Measurements from ENCODE around the gene BORCS5. TPM values are rescaled to one million over a fixed set of nuclear protein-coding genes. Genes with fewer than 3 reads are reported as not detected.

Gene BORCS5
- total RNA-seq, 1 donor from 2014 or later, result 13.3 TPM

DNA sequence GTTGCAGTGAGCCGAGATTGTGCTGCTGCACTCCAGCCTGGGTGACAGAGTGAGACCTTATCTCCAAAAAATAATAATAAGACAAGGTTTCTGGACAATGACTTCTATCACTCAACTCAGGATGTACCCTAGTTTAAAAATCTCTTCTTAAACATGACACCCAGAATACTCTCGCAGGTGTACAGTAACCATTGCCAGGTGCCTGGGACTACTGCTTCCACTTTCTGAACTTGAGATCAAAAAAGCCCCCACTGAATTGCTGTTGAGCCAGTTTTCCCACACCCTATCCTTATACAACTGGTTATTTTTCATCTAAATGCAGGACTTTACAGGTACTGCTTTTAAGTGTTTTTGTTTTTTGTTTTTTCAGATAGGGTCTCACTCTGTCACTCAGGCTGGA lies 36.3 kb downstream of the BORCS5 start:
- no peak overlapping the region for H3K9ac ChIP-seq
- no peaks in the 10 kb centered on the region for H3K4me1 ChIP-seq
- no peaks in the 10 kb centered on the region for H4K20me1 ChIP-seq (ENCODE audit: low read depth)
- Mint-ChIP-seq H3K27me3 (ENCODE audit: insufficient read depth, low read depth) (peaks cover 2% of the 10 kb centered on the region), H3K27ac (no peak overlapping the region), H3K36me3 (peaks cover 2% of the 10 kb centered on the region), H3K4me3 (no peak overlapping the region), H3K4me1 (peaks cover 3% of the 10 kb centered on the region), H3K9me3 (no peaks in the 10 kb centered on the region)
- H3K27me3 ChIP-seq, result no peaks in the 10 kb centered on the region
- H3F3A ChIP-seq (ENCODE audit: low read depth), result no peaks in the 10 kb centered on the region
- H3K4me3 ChIP-seq, result no peak overlapping the region
- no peaks in the 10 kb centered on the region for H3K36me3 ChIP-seq
- H3K27ac ChIP-seq, result no peak overlapping the region
- no peak overlapping the region for H2AFZ ChIP-seq (replicated peaks)
- no peak overlapping the region for H3K4me2 ChIP-seq
- DNase-seq (ENCODE audit: low spot score), result no peak
- no peaks in the 10 kb centered on the region for H3K9me3 ChIP-seq (ENCODE audit: low read depth)
- H3K79me2 ChIP-seq (ENCODE audit: low read depth), result no peaks in the 10 kb centered on the region
- TF ChIP-seq, protein P1, sequence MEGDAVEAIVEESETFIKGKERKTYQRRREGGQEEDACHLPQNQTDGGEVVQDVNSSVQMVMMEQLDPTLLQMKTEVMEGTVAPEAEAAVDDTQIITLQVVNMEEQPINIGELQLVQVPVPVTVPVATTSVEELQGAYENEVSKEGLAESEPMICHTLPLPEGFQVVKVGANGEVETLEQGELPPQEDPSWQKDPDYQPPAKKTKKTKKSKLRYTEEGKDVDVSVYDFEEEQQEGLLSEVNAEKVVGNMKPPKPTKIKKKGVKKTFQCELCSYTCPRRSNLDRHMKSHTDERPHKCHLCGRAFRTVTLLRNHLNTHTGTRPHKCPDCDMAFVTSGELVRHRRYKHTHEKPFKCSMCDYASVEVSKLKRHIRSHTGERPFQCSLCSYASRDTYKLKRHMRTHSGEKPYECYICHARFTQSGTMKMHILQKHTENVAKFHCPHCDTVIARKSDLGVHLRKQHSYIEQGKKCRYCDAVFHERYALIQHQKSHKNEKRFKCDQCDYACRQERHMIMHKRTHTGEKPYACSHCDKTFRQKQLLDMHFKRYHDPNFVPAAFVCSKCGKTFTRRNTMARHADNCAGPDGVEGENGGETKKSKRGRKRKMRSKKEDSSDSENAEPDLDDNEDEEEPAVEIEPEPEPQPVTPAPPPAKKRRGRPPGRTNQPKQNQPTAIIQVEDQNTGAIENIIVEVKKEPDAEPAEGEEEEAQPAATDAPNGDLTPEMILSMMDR (IDR thresholded peaks at IDR 0.05), result no peak
- no peak for TF ChIP-seq EZH2 (IDR thresholded peaks at IDR 0.05)
- TF ChIP-seq EZH2phosphoT487 (IDR thresholded peaks at IDR 0.05), result no peak

DNA sequence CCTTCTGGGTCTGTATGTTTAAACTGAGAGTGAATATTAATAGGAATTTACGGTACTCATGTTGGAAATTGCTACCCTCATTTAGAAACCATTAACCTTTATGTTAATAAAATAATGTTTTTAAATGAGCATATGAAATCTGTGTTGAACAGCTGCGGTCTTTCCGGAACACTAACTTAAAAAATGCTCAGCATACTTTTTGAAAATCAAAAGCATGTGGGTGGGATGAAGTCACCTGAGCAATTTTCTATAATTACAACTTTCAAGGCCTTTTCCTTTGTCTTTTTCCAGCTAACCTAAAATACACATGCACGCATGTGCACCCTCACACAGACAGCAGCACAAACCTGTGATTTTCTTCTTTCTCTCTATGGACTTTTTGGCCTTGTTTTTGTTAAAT lies 39.8 kb downstream of the BORCS5 start:
- Mint-ChIP-seq H3K4me1 (peaks cover 8% of the 10 kb centered on the region), H3K27ac (no peak overlapping the region), H3K27me3 (ENCODE audit: insufficient read depth, low read depth) (no peaks in the 10 kb centered on the region), H3K36me3 (no peaks in the 10 kb centered on the region), H3K9me3 (no peaks in the 10 kb centered on the region), H3K4me3 (no peak overlapping the region)
- Histone ChIP-seq H3K4me2 (no peak overlapping the region), H3K9ac (no peak overlapping the region), H3F3A (ENCODE audit: low read depth) (no peaks in the 10 kb centered on the region), H3K36me3 (no peaks in the 10 kb centered on the region), H4K20me1 (ENCODE audit: low read depth) (no peaks in the 10 kb centered on the region), H3K4me3 (no peak overlapping the region), H3K9me3 (ENCODE audit: low read depth) (no peaks in the 10 kb centered on the region), H3K27me3 (no peaks in the 10 kb centered on the region), H2AFZ (replicated peaks) (no peak overlapping the region), H3K79me2 (ENCODE audit: low read depth) (no peaks in the 10 kb centered on the region), H3K27ac (no peak overlapping the region), H3K4me1 (peaks cover 9% of the 10 kb centered on the region)
- TF ChIP-seq EZH2 (IDR thresholded peaks at IDR 0.05) (no peak), EZH2phosphoT487 (IDR thresholded peaks at IDR 0.05) (no peak)
- TF ChIP-seq, protein P1 (IDR thresholded peaks at IDR 0.05), result no peak
- no peak for DNase-seq (ENCODE audit: low spot score)

DNA sequence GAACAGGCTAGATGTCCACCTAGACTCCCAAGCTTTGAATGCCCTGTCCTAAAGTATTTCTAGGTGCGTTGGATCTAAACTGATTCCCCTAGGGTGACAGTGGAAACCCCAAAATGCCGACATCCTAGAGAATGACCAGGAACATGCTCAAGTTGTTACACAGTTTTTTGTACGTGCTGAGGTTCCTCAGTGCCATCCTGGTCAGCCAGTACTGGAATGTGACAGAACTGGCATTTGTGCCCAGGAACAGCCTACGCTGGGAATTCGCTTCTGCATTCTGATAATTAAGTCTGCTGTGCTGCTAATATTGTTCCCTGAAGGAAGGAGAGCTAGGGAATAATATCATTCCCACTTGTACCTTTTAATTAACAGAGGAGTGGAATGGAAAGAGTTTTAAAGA lies 40.3 kb downstream of the BORCS5 start:
- H3K79me2 ChIP-seq (ENCODE audit: low read depth), result no peaks in the 10 kb centered on the region
- H3K4me2 ChIP-seq, result no peak overlapping the region
- peaks cover 9% of the 10 kb centered on the region for H3K4me1 ChIP-seq
- H3K27me3 Mint-ChIP-seq (ENCODE audit: insufficient read depth, low read depth), result no peaks in the 10 kb centered on the region
- no peak overlapping the region for H3K4me3 ChIP-seq
- H3K27ac Mint-ChIP-seq, result no peak overlapping the region
- H3K27ac ChIP-seq, result no peak overlapping the region
- H3F3A ChIP-seq (ENCODE audit: low read depth), result no peaks in the 10 kb centered on the region
- DNase-seq (ENCODE audit: low spot score), result no peak
- H3K36me3 ChIP-seq, result no peaks in the 10 kb centered on the region
- peaks cover 1% of the 10 kb centered on the region for H3K36me3 Mint-ChIP-seq
- peaks cover 2% of the 10 kb centered on the region for H3K9me3 Mint-ChIP-seq
- peaks cover 8% of the 10 kb centered on the region for H3K4me1 Mint-ChIP-seq
- TF ChIP-seq EZH2 (IDR thresholded peaks at IDR 0.05) (no peak), EZH2phosphoT487 (IDR thresholded peaks at IDR 0.05) (no peak)
- TF ChIP-seq, protein P1 (IDR thresholded peaks at IDR 0.05), result no peak
- no peaks in the 10 kb centered on the region for H3K9me3 ChIP-seq (ENCODE audit: low read depth)
- no peaks in the 10 kb centered on the region for H3K27me3 ChIP-seq
- H3K4me3 Mint-ChIP-seq, result no peak overlapping the region
- H3K9ac ChIP-seq, result no peak overlapping the region
- no peaks in the 10 kb centered on the region for H4K20me1 ChIP-seq (ENCODE audit: low read depth)
- H2AFZ ChIP-seq (replicated peaks), result no peak overlapping the region

Measured in neural progenitor cell (in vitro differentiated cells).